GM08714 (cell line): Measurements from ENCODE around the gene OTP.

Experiments used
- H3K4me3 ChIP-seq: fragments of 200-500 bp; sonication (Bioruptor generic); 2 replicates; pipeline ENCODE4 v1.5.1; 2014; ENCODE audit warnings: mild to moderate bottlenecking, low read length, inconsistent platforms
- ZNF274 ChIP-seq: IDR thresholded peaks from 2 replicates; pipeline ENCODE4 v1.6.1; 2012; ENCODE audit warnings: mild to moderate bottlenecking, low read depth, low read length

OTP gene

DNA sequence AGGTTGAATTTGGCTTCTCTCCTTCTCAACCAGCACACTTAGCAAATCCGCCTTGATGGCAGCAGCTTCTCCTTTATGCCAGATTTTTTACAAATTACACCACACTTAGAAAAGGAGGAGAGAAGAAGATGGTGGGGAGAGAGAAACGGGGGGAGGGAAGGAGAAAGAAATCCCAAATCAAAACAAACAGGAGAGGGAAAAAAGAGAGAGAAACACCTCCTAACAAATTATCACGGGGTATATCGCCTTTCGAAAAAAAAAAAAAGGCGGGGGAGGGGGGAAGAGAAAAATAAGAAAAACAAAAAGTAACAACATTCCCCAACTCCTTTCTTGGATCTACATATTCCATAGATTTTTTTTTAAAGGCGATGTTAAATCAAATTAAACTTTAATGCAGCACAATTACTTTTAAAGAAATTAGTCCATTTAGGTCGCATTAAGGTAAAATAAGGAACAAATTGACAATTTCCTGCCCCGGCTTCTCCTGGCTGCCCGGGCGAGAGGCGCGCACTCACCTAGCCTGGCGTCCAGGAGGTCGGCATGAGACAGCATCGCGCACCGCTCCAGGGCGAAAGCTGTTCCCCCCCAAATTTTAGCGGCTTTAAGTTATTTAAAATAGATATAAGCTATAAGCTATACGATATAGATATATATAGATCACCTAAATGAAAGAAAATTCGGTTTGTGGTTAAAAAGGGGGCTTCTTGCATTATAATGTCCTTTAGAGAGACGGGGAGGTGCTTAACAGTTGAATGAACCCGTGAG lies at the start of gene OTP:
OTP (minus strand) TSS at position 716 of the 765 bp plus-strand sequence; CDS start at position 552, 164 bp downstream.
- no peak within 1 kb of the TSS for H3K4me3 ChIP-seq
- no peak for TF ChIP-seq ZNF274

DNA sequence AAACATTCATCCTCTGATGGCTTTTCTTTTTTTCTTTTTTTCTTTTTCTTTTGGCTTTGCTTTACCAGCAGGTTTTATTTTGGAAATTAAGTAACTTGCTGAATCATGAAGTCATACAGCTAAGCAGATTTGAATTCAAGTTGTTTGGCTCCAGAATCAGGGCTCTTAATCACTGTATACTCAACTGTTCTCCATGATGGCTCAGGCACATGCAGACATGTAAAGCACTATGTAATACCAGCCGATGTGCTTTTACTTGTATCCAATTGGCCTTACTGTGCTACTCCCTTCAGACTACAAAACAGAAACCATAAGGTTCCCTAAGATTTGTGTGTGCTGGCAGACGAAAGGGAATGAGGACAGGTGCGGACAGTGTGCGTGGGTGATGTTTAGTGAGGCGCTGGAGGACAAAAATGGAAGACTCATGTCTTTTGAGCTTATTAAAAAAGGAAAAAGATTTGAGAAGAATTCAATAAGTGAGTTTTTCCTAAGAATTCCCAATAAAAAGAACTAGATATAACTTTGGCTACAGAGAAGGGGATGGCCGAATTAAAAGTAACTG lies 44.7 kb upstream of the OTP start:
- no peak for TF ChIP-seq ZNF274
- no peak overlapping the region for H3K4me3 ChIP-seq

DNA sequence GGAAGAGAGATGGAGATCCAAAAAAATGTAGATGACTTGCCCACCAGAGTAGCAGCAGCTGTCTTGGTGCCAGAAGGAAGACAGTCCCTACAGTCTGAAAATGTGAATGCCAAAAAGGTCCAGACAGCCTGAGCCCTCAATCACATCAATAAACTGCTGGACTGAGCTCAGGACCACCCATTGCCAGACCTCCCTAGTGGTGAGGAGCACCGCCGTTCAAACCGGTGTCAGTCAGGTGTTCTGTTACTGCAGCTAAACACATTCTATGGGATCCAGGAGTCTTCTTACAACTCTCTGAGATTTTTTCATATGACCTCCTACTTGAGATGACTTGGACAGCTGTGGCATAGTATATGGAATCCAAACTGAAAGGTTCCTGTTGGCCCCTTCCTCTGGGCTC lies 32.0 kb upstream of the OTP start:
- no peak overlapping the region for H3K4me3 ChIP-seq
- TF ChIP-seq ZNF274, result no peak

DNA sequence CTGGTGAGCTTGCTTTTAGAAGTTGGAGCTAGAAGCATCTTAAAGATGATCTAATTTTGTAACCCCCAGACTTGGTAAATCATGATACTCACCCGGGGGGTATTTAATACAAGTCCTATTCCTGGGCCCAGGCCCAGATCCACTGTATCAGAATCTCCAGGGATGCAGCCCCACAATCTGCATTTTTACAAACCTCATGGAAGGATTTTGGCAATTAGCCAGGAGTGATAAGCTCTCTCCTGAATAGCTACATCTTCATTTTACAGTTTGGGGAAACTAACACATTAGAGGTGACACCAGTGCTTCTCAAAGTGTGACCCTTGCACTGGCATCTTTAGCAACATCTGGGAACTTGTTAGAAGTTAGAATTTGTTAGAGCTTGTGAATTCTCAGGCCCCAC lies 31.2 kb upstream of the OTP start:
- TF ChIP-seq ZNF274, result no peak
- no peak overlapping the region for H3K4me3 ChIP-seq

DNA sequence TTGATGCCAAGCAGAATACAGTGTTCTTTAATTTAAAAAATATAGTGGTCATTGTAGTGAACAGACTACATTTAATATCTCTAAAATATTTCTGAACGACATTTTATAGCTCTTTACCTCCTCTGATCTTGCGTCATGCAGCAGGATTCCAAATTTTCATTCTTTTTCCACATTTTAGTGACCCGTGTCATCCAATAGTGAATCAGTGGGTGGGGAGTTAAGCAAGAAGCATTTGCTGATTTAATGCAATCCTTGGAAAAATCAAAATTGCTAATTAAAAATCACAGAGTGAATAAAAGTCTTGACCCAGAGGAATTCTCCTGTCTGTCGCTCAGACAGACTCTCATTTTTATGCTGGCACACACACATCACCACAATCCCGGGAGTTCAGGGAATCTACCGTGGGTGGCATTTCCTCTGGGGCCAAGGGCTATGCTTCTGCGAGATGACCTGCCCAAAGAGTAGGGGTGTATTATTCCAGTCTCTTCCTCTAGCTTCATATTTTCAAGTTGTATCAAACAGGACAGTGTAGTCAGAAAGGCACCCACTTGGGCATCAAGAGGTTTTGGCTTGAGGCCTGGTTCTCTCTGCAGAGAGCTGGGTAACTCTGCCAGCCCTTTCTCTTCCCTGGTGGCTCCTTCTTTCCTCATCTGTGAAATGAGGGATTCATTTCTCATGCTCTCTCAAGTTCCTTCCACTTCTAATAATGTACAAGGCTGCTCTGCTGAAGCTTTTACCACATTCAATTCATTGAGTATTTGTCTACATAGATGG lies 24.8 kb upstream of the OTP start:
- H3K4me3 ChIP-seq, result no peak overlapping the region
- TF ChIP-seq ZNF274, result no peak

DNA sequence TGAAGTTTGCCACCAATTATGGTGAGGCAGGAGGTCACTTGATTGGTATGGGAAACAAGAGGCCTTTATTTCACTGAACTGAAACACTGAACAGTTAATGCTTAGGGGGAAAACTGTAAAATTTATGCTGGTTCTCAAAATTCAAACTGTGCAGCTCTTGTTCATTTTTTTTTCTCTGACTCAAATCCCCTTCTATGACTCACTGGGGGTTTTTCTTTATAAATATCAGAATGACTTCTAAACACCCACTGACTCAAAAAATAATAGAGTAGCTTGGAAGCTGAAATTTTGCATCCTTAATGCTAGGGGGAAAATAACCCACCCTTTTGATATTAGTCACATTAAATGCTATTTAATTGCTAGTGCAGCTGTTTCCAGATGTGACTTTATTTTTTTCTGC lies 24.1 kb upstream of the OTP start:
- no peak overlapping the region for H3K4me3 ChIP-seq
- TF ChIP-seq ZNF274, result no peak

DNA sequence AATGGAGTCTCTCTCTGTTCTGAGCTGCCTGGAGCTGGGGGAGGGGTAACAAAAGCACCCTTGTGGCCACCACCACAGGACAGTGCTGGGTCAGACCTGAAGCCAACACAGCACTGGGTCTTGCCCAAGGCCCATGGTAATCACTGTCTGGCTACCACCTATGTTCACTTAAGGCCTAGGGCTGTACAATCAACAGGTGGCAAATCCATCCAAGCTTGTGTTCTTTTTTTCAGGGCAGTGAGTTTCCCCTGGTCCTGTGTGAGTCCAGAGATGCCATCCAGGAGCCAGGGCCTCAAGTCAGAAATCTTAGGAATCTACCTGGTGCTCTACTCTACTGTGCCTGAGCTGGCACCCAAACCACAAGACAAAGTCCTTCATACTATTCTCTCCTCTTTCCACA lies 20.1 kb upstream of the OTP start:
- H3K4me3 ChIP-seq, result no peak overlapping the region
- TF ChIP-seq ZNF274, result no peak

DNA sequence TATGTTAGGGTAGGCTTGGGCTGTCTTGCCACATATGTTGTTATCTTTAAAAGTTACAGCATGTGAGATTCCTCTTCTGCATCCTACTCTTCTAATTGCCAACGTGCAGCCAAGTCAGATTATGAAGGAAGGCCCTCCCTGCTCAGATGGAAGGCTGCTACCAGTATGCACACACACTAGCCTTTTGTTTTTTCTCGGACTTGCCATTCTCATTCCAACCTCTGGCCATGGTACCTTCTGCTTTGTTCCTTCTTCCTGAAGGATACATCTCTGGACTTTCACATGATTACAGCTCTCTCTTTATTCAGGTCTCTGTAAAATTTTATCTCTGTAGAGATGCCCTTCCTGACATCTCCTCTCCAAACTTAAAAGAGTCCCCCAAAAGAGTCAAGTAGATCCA lies 12.8 kb upstream of the OTP start:
- no peak overlapping the region for H3K4me3 ChIP-seq
- no peak for TF ChIP-seq ZNF274

DNA sequence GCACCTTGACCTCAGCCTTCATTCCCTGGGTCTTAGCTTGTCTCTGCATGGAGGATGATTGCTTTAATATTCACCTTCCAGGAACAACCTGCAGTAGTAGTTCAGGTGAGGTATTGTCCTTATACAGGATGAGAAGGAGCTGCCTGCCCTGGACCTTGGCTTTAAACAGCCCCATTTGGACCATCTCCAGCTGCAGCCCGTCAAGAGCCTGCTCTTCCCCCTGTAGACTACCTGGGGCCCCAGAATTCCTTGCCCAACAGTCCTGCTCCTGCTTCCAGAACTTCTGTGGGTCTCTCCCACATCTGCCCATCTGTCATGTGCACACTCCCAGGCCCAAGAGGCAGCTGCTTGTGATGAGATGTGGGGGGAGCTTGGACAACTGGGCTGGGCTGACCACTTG lies 12.2 kb upstream of the OTP start:
- no peak for TF ChIP-seq ZNF274

DNA sequence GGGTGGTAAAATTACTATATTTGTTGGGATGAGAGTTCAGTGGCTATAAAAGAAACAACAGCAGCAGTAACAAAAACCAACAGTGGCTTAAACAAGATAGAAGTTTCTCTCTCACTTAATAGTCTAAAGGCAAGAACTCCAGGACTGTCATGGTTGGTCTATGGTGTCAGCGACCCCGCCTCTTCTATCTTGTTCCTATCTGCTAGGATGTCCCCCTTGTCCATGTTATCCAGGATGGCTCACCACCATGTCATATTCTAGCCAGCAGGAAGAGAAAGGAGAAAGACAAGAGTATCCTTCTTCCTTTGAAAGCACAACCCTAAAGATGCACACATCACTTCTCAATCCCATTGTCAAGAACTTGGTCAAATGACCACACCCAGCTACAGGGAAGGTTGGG lies 11.3 kb upstream of the OTP start:
- H3K4me3 ChIP-seq, result no peak overlapping the region
- TF ChIP-seq ZNF274, result no peak

More for the DNA sequence above, 12.2 kb upstream of the OTP start:
- H3K4me3 ChIP-seq, result no peak overlapping the region

DNA sequence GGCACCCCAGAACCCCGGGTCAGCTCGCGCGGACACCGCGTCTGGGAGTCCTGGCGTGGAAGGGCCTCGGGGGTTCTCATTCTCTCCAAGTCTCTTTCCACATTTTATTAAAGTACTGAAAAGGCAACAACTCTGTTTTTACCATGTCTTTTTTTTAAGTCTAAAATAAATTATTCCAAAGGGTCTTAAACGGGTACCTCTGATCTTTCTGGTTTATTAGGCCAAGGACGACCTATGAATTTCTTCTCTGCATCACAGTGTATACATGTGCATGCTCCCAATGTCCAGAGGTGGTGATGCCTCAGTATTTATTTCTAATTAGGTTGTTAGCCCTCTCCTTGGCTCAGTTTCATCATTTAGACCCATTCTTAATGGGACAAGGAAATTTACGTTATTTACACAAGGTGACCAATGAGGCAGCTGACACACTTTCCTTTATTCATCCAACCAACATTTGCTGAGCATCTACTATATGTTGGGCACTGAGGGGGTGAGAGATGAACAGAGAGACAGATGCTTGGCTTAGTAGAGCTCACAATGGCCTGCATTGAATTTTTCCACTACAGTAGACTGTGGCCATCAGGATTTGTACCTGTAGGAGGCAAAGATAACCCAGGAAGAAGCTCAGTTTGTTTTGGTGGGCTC lies 7.6 kb upstream of the OTP start:
- TF ChIP-seq ZNF274, result no peak
- peak overlapping the region; percentile 61; the same call in 1 of the 2 replicates for H3K4me3 ChIP-seq

DNA sequence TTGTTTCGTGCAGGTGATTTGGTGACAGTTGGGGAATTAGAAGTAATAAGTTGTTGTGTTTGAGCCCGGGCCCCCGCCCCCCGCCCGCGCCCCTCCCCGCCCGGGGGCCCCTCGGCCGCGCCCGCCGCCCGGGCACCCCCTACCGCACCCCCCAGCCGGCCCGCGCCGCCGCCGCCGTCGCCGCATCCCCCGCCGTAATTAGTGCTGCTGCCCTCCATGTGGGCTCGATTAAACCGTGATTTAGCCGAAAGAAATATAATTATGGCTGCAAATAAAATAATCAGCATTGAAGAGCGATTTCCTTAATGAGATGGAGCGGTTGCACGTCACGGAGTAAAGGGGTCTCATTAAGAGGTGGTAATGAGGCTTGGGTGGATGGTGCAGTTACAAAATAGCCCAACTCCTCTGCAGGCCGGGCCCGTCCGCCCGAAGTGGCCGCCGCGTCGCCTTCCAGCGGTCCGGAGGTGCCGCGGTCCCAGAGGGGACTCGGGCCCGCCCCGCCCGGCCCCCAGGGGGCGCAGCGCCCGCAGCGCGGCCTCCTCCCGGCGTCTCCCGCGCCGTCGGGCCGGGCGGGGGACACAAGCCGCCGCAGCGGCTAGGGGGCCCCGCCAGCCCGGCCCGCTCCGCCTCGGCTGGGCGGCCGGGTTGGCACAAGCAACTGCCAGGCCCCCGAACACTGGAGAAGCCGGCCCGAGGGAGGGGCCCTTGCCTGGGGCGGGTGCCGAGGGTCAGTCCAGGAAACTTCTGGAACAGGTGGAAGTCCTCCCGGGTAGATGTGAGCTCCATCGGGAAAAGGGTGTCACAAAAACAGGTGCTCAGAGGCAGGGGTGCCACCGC lies 6.9 kb upstream of the OTP start:
- peak overlapping the region; percentile 61; the same call in 1 of the 2 replicates for H3K4me3 ChIP-seq

DNA sequence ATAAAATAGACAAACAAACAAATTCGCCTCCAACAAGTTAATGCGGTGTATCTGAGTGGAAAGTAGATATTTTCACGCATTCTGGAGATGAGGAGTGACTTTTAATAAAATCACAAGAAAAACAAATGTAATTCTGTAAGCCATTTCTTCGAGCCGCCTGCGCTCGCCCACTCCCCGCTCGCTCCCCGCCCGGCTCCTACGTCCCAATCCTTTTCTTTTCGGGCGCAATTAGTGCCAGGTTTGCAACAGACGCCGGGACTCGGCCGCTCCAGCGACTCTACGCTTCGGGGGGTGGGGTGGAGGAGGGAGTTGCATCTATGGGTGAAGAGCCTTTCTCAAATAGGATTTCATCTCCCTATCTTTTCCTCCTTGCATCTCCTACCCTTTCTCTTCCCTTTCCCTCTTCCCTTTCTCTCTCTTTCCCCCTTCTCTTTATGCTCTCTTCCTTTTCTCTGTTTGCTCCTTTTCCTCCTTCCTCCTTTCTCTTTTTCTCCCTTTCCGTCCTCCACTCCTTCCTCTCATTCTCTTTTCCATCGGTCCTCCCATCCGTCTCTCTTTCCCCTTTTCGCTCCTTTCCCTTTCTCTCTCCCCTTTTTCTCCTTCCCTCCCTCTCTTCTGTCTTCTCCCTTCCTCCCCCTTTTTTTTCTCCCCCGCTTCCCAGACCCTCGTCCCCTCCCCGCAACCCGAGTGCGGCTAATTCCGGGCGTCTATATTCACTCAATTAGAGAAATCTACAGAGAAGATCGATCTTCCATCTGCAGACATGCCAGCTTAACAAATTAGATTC lies 6.1 kb upstream of the OTP start:
- no peak for TF ChIP-seq ZNF274
- peak overlapping the region; percentile 28; the same call in 1 of the 2 replicates for H3K4me3 ChIP-seq

More for the DNA sequence above, 6.9 kb upstream of the OTP start:
- TF ChIP-seq ZNF274, result no peak
